GM19438 (cell line): Measurements from ENCODE around the gene OR10A4.
"Not testable (repeated sequence)": the region's sequence is repeated elsewhere in the genome, so short reads cannot be mapped to it uniquely, and the experiment has no call there.

Source experiments
- ATAC-seq: cut with Tn5 transposase; IDR thresholded peaks from one replicate; pipeline ENCODE4 v1.9.1; 2021; ENCODE audit warnings: low read depth; ENCODE audit not compliant: unreplicated experiment

The OR10A4 gene

DNA sequence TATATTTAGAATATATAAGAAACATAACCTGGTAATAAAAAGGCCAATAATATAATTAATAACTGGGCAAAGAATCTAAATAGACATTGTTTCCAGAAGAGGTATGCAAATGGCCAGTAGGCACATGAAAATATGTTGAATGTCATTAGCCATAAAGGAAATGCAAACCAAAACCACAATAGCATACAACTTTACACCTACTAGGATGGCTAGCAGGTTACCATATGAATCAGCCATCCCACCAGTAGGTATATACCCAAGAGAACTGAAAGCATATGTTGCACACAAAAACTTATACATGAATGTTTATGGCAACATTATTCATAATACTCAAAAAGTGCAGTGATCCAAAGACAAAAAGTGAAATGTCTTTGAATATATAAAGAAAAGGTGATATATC, 18.6 kb downstream of the OR10A4 start:
- peak; percentile 72 for ATAC-seq

GRCh38 chr11:6898911-6899310, 22.5 kb downstream of the OR10A4 start:
- ATAC-seq: no peak

- ATAC-seq: no peak
These were observed 24.0 kb downstream of the OR10A4 start for GRCh38 chr11:6900327-6900999.

- not testable (repeated sequence) for ATAC-seq
These were observed 28.4 kb downstream of the OR10A4 start for GRCh38 chr11:6904804-6905203.

GRCh38 chr11:6911378-6911777, 35.0 kb downstream of the OR10A4 start:
- ATAC-seq: no peak

GRCh38 chr11:6911948-6912347, 35.5 kb downstream of the OR10A4 start:
- ATAC-seq: no peak

GRCh38 chr11:6919698-6920097, 43.3 kb downstream of the OR10A4 start:
- ATAC-seq: no peak

DNA sequence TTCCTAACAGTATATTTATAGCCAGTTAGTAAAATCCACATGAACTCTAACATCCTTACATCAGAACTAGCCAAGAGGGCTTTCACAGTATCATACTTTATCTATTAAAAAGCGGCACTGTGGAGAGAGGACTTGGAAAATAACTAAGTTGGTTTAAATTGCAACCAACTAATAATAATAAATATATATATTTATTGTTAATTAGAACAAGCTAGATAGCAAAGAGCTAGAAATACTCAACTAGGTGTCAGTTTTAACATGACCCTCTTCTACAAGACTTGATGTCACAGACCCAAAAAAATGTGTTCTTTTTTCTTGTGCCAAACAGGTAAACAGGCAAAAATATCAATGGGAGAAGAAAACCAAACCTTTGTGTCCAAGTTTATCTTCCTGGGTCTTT, 44.3 kb downstream of the OR10A4 start, which contains the start of gene OR2D3:
Gene OR2D3 (plus strand): TSS at position 301 of the 400 bp plus-strand sequence. CDS start 0 bp downstream, at position 301.
- no peak for ATAC-seq

GRCh38 chr11:6925007-6925577, 48.7 kb downstream of the OR10A4 start:
- ATAC-seq: no peak

GRCh38 chr11:6925636-6926207, 49.3 kb downstream of the OR10A4 start:
- peak; percentile 1 for ATAC-seq

DNA sequence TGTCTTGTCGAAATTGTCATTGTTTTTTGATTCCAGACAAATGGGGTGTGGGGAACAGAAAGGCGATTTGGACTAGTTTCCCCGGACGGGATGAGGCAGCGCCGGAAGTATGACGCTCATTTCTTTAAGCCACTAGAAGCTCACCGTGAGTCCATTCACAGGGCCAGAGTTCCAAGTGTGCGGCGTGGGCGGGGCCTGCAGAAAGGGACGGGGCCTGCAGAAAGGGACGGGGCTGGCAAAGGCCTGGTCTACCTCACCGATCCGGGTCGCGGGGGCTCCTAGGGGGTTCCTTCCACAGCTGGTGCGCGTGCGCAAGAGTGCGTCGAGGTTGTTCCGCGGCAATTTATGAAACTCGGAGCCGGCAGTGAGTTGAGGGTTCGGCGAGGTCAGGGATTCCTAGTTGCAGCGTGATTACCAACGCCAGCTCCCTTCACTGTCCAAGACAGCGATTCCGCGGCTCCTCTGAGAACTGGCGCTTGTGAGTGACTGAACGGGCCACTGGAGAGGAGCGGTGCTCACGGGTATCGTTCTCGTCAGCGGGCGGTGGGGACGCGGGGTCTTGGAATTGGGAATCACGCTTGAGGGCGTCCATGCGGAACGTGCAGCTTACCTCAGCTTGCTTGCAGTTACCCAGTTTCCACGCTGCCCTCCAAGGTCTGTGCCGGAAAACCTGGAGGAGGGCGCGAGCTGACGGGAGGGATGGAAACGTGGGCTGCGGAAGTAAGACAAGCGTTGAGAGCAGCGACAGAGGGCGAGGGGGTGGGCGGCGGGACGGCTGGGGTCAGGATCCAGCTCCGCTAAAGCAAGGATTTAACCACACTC, 50.0 kb downstream of the OR10A4 start, which contains the start of gene ZNF215:
Gene ZNF215 (plus strand): TSS at position 219 of the 822 bp plus-strand sequence. CDS start 5,847 bp downstream, outside the sequence.
- peak; percentile 68 for ATAC-seq

- peak; percentile 54 for ATAC-seq
These were observed 50.7 kb downstream of the OR10A4 start for GRCh38 chr11:6927030-6927617.
